H1 (cell line): ENCODE data around the gene ATP9B. TPM values are rescaled to one million over a fixed set of nuclear protein-coding genes. Genes with fewer than 3 reads are reported as not detected.

ENCODE experiments used
- GABPA ChIP-seq: IDR thresholded peaks from 2 replicates; pipeline ENCODE4 v1.6.1; 2011; ENCODE audit warnings: mild to moderate bottlenecking, low read length, moderate library complexity, borderline replicate concordance; ENCODE audit not compliant: insufficient read depth
- polyA plus RNA-seq, 7 experiments: library from polyadenylated mRNA; depleted of rRNA in 3 of 7; stranded (reverse) in 5 of 7; unstranded in 2 of 7; fragments of >200 nt in 5 of 7; fragments of 200-250 nt in 2 of 7; gene quantifications; 1 replicate in 5 of 7; 2 replicates in 1 of 7; 4 replicates in 1 of 7; pipeline versions ENCODE4 v1.2.1 to v1.2.3, GENCODE V29; 2011 to 2013; ENCODE audit warnings: missing spikeins in 2 of 7, mixed read lengths in 2 of 7
- total RNA-seq: library from RNA; stranded (reverse); fragmentation: NEBNext Ultra II Directional; extraction: Animal tissue kit (Norgen Biotek cat#: 25700); gene quantifications from 2 replicates; pipeline ENCODE4 v1.2.1, GENCODE V29; 2021

The ATP9B gene
- total and polyA plus RNA-seq, 2 of the 8 experiments (the other 6 are each of a cell fraction or from before 2014, with no cell fraction given): 15.1 to 21.7 TPM

DNA sequence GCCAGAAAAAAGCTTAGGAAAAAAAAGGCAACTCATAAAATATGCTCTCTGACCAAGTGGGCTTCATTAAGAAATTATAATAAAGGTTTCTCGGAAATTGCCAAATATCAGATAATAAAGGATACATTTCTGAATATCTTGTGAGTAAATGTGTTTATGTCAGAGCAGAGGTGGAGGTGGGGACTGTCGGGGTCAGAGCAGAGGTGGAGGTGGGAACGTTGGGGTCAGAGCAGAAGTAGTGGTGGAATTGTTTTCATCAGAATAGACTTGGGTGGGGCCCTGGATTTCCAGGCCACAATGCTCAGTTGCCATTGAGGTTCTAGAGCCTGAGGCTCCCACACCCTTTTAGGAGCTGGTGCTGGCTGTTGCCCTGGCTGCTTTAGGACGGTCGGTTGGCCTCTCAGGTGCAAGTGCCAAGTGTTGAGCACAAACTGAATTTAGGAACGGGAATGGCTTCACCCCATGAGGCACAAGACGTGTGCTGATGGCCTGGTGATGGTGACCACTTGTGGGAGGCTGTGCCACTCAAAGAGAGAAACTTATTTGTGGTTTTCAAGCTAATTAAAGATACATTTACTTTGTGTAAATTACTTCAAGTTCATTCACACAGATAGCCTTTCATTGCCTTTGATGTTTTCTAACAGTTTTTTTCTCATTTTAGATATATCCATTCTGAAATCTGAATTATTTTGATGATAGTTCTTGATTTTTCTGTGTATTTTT, 131.5 kb downstream of the ATP9B start (continued):
- no peak for TF ChIP-seq GABPA
- TF ChIP-seq, all 59 proteins: peak for 0
